ENCODE results near the gene ST3GAL3. TPM values are rescaled to one million over a fixed set of nuclear protein-coding genes. Genes with fewer than 3 reads are reported as not detected.

ST3GAL3 gene
- total RNA-seq, 2 donors from 2014 or later = 15.5 to 20.6 TPM

GRCh38 chr1:43954036-43954435 lies 246.7 kb downstream of the ST3GAL3 start:
- peaks cover 33% of the 10 kb centered on the region for H3K36me3 ChIP-seq
- no peak for DNase-seq (ENCODE audit: low spot score)
- H3K4me3 ChIP-seq = no peak overlapping the region
- H3K27ac ChIP-seq = no peak overlapping the region
- H3K27me3 ChIP-seq = no peaks in the 10 kb centered on the region
- no peak for TF ChIP-seq CTCF (IDR thresholded peaks at IDR 0.05)
- H3K4me1 ChIP-seq = peaks cover 0 to 1% of the 10 kb centered on the region in 2 donors
- no peaks in the 10 kb centered on the region for H3K9me3 ChIP-seq

- DNase-seq (ENCODE audit: low spot score) = no peak
- H3K4me3 ChIP-seq = no peak overlapping the region
- H3K4me1 ChIP-seq = no peaks in the 10 kb centered on the region
These were observed 248.9 kb downstream of the ST3GAL3 start for GRCh38 chr1:43956234-43956633.

DNA sequence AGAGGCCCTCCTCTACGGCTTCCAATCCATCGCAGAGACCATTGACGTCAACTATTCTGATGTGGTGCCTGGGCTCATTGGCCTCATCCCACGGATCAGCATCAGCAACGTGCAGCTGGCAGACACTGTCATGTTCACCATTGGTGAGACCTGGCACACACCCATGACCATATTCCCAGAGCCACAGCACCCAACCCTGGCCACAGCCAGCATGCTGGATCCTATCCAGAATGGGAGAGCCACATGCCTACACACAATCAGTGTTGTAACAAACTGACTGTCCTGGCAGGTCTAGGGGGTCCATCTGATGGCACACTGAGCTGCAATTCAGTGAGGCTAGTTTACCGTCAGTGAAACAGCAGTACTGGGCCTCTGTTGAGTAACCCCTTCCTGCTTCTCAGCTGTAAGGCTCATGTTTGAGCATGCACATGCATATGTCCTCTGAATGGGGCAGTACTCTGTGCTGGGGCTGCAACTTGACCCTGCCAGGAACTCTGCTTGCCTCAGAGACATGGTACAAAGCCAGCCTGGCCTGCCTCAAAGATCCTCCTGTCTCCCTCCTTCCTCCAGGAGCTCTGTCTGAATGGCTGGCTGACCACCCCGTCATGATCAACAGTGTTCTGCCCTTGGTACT lies 250.2 kb downstream of the ST3GAL3 start:
- Histone ChIP-seq H3K36me3 (peaks cover 54% of the 10 kb centered on the region), H3K27me3 (no peaks in the 10 kb centered on the region), H3K4me3 (no peak overlapping the region), H3K4me1 (no peaks in the 10 kb centered on the region), H3K9me3 (no peaks in the 10 kb centered on the region), H3K27ac (no peak overlapping the region)
- DNase-seq (ENCODE audit: low spot score) = no peak
- TF ChIP-seq CTCF (IDR thresholded peaks at IDR 0.05) = no peak

More at GRCh38 chr1:43956234-43956633, 248.9 kb downstream of the ST3GAL3 start:
- Histone ChIP-seq H3K27me3 (no peaks in the 10 kb centered on the region), H3K9me3 (no peaks in the 10 kb centered on the region), H3K36me3 (peaks cover 47% of the 10 kb centered on the region), H3K27ac (no peak overlapping the region)
- TF ChIP-seq CTCF (IDR thresholded peaks at IDR 0.05) = no peak

GRCh38 chr1:43958351-43959255 lies 251.3 kb downstream of the ST3GAL3 start:
- Histone ChIP-seq H3K27ac (no peak overlapping the region), H3K4me3 (no peak overlapping the region), H3K27me3 (no peaks in the 10 kb centered on the region), H3K36me3 (peaks cover 54% of the 10 kb centered on the region), H3K4me1 (no peaks in the 10 kb centered on the region), H3K9me3 (no peaks in the 10 kb centered on the region)
- DNase-seq (ENCODE audit: low spot score) = no peak
- TF ChIP-seq CTCF (IDR thresholded peaks at IDR 0.05) = no peak

DNA sequence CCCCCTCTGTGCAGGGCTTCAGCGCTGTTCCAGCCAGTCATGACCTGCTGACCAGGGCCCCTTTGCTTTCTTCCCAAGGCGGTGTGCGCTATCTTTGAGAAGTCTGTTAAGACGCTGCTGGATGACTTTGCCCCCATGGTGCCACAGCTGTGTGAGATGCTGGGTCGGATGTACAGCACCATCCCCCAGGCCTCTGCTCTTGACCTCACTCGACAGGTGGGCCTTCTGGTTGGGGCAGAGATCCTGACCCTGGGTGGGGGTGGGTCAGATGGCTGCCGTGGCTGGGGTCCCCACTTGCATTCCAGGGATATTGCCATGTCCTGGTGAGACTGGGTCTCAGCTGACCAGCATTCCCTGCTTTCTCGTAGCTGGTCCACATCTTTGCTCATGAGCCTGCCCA lies 253.5 kb downstream of the ST3GAL3 start:
- peaks cover 54% of the 10 kb centered on the region for H3K36me3 ChIP-seq
- TF ChIP-seq CTCF (IDR thresholded peaks at IDR 0.05) = no peak
- no peaks in the 10 kb centered on the region for H3K4me1 ChIP-seq
- H3K9me3 ChIP-seq = no peaks in the 10 kb centered on the region
- no peak overlapping the region for H3K27ac ChIP-seq
- no peaks in the 10 kb centered on the region for H3K27me3 ChIP-seq
- no peak for DNase-seq (ENCODE audit: low spot score)
- H3K4me3 ChIP-seq = no peak overlapping the region

All from right atrium auricular region (tissue), 2 donors.